ENCODE data around the gene CSF3R.
A peak's percentile ranks its signal among the peaks of the same experiment; 100 is the strongest.
"Not testable (repeated sequence)": the region's sequence is repeated elsewhere in the genome, so short reads cannot be mapped to it uniquely, and the experiment has no call there.

The CSF3R gene

DNA sequence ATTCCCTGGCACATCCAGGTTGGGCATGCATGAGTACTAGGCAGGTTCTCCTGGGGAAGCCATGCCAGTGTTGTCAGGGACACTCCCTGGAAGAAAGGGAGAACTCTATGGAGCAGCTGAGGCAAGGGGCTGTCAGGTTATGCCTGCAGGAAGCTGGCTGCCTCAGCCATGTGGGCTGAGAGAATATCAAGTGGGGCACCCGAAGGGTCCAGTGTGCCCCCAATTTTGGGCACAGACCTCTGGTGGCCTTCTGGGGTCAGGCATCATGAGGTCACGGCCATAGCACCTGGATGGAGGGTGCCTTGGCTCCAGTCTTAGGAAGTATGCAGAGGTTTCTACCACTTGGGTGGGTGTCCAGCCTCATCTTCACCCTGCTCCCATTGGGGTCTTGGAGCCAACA is 2.6 kb downstream of the CSF3R start:
- DNase-seq: no peak

DNA sequence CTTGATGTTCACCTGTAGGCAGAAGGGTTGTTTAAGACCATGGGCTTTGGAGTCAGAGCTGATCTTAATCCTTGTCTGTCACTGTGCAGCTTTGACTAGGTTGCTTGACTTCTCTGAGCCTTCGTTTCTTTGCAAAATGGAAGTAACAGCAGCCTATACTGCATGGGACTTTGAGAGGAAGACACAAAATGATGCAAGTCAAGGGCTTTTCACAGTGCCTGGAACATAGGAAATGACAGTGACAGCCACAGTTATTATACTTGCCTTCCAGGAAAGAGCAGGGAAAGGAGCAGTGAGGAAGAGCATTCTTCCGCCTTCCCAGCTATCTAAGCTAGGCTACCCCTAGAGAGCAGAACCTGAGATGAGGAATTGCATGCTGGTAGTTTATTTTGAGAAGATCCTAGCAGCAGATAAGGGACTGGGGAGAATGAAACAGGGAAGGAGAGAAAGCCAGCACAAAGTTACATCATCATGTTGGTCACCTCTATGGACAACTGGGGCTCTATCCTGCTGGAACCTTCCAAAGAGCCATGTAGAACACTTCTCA is 3.1 kb downstream of the CSF3R start:
- no peak for DNase-seq

DNA sequence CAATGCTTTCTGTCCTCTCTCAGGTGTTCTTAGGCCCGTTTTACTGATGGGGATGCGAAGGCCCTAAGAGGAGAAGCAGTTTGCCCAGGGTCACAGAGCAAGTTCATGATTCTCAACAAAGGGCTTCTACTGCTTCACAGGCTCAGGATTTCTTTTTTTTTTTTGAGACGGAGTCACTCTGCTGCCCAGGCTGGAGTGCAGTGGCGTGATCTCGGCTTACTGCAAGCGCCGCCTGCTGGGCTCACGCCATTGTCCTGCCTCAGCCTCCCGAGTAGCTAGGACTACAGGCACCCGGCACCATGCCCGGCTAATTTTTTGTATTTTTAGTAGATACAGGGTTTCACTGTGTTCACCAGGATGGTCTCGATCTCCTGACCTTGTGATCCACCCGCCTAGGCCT is 5.1 kb downstream of the CSF3R start:
- not testable (repeated sequence) for DNase-seq

DNA sequence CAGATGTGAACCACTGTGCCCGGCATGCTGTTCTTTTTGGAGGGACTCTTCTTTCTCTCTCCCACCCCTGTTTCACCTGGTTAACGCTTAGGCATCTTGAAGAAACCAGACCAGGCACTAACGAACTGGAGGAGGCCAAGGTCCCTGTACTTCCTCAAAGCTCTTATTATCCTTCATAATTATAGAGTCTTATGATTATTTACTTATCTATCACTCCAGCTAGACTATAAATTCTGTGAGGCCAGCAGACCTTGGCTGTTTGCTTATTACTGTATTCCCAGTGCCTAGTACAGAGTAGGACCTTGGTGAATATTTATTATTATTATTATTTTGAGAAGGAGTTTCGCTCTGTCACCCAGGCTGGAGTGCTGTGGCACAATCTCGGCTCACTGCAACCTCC is 5.8 kb downstream of the CSF3R start:
- DNase-seq: no peak

DNA sequence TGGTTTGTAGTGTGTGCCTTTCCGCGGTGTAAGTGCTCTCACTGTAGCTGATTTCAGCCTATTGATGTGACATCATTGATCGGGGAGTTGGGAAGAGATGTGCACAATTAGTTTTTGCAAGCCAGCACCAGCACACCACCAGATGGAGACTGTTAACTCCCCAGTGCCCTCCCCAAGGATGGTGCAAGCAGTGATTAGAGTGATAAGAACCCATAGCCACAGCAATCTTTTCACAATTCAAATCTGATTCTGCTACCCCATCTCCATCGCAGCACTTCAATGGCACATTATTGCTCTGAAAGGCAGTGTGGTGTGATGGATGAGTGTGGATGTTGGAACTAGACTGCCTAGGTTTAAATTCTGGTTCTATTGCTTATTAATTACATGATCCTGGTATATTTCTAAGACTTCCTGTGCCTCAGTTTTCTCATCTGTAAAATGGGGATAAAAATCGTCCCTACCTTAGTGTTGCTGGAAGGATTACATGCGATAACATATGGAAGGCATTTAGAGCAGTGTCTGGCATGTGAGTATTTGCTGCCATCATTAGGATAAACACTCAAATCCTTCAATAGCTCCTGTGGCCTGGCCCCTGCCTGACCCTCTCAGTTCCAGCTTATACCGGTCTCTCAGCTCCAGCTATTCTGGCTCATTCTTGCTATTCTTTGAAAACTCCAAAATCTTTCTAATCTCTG is 6.7 kb downstream of the CSF3R start:
- no peak for DNase-seq

DNA sequence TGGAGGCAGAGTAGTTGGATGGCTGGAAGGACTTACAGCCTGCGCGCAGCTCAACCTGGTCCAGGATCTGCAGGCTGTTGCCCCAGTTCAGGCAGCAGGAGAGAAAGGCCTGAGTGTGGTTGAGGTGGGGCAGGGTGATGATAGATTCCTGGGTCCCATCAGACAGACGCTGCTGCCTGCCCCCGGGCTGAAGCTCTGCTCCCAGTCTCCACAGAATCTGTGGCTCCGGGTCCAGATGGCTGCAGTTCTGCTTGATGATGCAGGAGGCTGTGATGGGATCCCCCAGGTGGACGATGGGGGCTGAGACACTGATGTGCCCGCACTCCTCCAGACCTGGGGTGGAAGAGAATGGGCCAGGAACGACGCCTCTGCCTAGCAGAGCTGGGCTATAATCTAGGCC is 7.4 kb downstream of the CSF3R start:
- no peak for DNase-seq

DNA sequence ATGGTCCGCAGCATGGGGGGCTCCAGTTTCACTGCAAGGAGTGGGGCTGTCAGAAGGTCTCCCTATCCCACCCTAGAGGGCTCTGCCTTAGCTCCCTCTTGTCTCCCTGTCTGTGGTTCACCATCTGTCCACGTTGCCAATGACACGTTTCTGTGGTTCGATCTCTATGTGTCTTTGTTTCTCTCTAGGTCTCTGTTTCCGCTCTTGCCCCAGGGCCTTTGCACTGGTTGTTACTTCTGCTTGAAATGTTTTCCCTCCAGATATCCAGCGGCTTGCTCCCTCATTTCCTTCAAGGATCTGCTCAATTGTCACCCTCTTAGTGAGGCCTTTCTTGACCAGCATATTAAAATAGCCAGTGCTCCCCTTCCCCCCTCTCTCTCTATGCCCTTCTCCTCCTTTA is 10.1 kb downstream of the CSF3R start:
- DNase-seq: no peak

DNA sequence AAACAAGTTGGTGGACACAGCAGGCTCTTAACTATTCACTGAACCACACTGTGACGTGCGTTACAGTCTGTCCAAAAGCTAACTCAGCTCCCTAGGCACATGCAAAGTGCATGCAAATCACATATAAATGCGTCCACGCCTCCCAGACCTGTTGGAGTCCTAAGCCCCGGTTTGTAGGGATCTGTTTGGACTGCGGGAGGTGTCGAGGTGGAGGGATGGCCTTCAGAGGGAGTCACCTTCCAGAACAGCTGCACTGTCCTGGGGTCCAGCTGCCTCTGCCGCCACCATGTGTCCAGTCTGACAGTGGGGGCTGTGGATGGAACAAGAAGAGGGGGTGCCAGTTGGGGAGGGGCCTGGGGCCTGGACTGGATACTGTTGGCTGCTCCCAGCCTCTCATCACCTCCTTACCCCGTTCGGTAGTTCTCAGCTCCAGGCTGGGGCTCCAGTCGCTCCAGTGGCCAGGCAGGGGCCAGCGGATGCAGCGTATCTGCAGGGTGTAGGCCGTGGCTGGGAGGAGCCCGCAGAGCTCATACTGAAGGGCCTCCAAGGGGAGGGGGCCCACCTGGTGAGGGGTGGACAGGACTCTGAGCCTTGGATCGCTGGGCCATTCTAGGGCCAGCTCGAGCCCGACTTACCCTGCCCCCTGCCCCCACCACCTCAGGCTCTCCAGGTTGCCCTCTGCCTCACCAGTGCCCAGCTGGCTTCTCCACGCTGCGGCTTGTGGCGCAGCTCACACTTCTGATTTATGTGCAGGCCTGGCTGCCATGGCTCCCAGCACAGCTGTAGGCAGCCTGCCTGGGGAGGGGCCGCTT is 10.7 kb downstream of the CSF3R start:
- no peak for DNase-seq

DNA sequence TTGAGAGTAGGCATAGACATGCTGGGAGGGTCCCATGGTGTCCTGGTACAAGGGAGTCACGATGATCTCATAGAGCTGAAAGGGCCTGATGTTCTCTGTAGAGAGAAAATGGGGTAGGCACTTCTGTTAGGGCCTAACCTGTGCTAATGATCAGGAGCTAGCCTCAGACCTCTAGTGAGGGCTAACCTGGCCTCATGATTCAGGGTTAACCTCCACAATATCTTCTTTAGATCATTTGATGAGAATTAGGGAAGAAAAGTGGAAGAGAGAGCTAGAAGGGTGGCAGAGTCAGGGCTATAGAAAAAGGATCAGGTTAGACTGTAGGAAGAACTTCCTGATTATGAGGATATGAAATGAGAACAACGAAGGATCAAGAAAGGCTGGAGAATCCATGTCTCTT is 13.6 kb downstream of the CSF3R start:
- no peak for DNase-seq

DNA sequence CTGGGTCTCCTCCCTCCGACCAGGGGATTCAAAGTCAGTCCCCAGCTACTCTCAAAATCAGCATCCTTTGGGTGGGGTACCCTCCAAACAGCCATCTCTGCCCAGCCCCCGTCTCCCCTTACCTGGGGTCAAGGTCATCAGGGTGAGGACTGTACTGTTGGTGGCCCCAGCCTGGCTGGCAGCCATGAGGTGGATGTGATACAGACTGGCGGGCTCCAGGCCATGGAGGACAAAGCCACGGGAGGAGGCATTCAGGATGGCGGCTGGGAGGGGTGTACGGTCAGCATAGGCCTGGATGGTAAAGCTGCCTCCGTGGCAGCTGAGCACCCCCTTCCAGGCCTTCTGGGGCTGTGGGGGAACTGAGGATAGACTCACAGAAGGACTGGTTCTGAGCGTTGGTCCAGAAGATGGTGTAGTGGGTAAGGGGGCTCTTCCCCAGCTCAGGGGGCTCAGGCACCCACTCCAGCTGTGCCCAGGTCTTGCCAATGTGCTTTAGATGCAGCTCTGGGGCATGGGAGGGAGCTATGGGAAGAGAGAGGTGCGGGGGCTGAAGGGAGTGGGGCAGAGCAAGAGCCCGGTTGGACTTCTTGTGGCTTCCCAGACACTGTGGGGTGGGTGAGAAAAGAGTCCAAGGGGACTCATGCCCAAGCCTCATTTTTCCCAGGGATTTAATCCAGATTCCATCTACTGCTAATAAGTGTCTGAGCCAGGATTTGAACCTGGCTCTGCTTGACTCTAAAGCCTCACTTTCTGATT is 14.8 kb downstream of the CSF3R start:
- DNase-seq: no peak

DNA sequence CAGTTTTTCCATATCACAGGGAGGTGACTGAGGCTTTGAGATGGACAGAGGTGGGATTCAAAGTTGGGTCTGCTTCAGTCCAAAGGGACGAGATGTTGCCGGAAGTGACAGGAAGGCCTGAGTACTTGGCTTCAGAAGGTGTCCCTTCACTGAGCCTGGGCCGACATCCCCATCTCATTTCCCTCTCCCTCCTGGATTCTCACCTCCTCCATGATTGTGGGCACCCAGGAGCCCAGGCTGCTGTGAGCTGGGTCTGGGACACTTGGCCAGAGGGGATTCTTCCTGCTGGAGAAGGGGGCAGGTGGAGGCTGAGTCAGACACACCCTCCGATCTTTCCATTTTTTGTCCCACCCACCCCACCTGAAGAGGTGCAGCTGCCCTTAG is 15.7 kb downstream of the CSF3R start:
- DNase-seq: no peak

DNA sequence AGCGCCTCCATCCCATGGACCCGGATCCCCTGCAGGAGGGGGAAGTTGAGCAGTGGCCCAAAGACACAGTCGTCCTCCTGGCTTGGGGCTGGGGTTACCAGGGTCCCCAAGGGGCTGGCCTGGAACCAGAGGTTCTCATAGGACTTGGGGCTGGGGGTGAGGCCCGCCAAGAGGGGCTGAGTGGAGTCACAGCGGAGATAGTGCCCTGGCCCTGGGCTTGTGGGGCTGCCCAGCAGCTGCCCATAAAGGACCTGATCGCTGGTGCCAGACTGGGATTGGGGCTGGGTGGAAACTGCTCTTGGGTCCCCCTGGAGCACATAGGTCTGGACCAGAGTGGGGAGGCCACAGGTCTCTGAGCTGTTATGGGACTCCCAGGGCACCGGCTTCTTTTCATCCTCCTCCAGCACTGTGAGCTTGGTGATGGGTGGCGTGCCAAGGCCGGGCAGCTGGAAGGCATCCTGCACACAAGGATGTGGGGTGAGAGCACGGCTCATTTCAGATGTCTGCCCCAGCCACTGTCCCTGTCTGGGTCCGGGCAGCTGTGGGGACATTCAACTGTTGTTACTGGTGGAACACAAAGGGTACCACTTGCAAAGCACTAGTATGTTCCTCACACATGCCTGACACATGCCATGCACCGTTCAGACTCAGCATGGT is 16.2 kb downstream of the CSF3R start:
- no peak for DNase-seq

DNA sequence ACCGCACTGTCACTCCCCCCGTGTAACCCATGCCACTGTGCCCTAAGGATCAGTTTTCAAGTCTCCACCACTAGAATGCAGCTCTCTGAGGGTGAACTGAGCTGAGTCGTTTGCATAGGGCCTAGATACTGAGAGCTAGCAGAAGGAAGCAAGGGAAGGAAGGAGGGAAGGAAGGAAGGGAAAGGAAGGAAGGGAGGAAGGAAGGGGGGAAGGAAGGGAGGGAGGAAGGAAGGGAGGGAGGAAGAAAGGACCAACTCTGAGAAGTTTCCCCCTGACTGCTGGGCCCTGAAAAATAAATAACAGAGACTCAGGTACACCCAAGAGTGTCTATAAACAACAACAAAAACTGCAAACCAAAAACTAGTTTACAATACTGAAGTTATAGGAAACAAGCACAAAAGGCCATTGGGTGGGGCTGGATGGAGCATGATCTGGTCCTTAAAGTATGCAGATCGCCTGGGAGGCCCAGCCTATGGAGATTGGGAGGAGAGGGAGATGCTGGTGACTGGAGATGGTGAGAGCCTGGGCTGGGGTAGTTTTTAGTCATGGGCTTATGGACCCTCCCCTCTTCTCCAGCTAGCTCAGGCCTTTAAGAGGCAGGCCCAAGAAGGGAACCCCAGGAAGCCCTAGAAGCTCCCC is 16.9 kb downstream of the CSF3R start:
- DNase-seq: no peak

DNA sequence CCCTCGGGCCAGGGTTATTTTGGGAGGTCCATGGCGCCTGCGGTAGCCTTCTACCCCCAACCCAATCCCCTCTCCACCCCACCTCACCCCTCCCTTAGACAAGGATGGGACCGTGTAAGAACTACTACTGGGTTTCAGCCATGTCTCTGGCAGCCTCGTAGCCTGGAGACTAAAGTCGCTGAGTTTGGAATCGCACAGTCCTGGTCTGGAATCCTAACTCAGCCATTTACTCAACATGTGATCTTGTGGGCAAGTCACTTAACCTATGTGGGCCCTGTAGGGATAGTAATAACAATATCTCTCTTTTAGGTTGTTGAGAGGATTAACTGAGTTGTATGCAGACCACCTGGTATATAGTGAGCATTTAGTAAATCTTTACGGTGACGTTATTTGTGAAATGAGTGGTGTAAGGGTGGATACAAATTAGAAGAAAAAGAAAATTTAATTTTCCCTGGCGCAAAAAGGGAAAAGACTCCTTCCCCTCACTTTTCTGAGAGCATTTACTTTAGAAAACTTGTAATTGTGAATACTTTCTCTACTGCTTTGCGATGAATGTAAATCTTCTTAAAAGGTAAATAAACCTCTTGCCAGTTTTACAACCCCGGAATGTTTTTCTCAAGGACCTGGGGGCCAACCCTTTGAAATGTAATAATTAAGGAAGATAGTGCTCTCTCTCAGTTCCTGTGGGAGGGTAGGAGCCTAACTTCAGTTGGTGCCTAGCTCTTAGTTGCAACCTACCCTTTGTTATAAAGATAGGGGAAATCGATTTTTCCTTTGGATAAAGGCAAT is 17.9 kb downstream of the CSF3R start:
- no peak for DNase-seq

DNA sequence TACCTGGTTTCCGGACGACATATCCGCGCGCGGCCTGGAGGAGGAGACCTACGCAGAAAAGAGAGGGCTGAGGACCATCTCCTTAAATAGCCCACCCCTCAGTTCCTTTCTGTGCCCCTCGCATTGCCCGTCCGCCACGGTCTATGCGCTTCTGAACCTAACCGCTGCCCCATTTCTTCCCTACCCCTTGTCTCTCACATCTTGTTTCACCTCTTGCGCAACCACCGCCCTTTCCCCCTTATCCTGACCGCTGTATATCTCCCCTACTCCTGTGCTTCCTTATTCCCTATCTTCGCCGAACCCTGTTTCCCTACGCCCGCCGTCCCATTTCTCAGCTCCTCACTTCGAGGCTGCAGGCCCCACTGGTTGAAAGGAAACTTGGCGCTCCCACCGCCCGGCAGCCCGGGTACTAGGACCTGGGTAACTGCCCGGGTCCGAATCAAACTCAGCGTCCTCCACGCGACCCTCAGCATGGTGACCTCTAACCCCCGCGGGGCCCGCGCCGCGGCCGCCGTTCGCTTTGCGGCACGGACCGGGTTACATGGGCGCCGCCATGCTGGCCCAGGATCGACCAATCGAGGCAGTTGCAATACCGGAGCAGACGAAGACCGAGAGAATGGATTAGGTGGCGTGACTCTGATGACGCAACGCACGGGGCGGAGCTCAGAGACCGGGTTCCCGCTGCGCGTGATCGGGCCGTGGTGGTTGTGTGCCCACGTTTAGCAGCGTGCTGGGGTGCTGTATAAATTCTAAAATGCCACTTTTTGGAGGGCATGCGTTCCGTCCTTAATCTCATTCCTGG is 18.7 kb downstream of the CSF3R start, which contains the start of gene MRPS15:
Gene MRPS15, minus strand, starts transcription at position 582 of the 802 bp plus-strand sequence. Its CDS starts 109 bp downstream, at position 473.
- peak; percentile 95 for DNase-seq

DNA sequence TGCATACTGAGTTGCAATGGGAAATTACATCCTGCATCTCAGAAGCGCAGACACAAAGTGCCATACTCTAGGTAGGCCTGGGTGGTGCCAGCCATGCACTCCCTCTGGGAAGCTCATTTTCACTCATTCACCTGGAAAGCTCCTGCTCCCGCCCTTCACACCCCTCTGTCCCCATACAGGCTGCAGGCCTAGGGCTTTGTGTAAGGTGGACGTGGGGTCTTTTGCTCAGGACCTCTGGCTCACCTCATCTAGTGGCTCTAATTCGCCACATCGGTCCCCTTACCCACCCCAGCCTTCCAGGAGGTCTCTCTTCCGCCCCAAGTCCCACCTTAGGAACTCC is 19.3 kb downstream of the CSF3R start:
- no peak for DNase-seq

DNA sequence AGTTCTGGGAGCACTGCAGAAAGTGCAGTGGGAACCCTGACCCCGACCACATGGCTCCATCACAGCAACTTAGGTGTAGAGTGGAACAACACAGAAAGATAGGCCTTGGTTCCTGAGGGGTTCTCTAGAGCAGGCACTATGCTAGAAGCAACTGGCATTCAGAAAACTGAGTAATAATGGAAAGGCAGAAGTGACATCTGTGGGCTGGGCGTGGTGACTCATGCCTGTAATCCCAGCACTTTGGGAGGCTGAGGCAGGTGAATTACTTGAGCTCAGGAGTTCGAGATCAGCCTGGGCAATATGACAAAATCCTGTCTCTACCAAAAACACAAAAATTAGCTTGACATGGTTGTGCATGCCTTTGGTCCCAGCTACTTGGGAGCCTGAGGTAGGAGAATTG is 23.8 kb downstream of the CSF3R start:
- DNase-seq: no peak

DNA sequence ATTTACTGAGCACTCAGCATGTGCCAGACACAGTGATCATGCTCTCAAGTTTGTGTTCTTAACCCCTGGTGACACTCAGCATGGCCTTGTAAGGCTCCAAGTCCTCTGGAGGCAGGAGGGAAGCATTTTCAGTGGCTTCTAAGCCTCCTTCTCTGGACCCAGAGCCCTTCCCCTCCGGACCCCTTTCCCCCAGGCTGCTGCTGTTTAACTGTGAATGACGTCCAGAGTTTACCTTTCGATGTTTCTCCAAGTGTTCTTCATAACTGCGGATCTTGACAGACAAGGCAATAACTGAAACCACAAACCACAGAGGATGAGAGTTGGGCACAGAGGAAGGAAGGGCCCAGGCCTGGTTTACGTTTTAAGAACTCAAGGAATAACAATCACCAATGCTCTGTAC is 25.0 kb downstream of the CSF3R start:
- peak; percentile 17 for DNase-seq

DNA sequence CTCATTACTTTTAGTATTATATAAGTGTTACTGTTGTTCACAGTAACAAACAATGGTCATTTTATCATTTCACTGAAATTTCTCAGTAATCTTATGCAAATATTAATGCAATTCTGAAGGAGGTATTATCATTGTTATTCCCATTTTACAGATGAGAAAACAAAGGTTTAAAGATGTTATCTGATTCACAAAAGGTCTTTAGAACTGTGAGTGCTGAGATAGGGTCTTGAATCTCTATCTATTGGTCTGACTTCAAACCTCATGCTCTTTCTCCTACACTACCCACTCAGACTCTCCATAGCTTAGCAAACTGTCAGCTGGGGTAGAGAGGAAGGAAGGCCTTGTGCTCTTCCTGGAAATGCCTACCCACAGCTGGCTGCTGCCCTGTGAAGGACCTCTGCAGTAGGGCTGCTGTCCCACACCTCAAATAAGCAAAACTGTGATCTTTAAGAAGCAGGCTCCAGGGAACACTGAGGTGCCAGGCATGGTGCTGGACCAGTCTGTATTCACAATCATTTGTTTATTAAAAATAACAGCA is 26.3 kb downstream of the CSF3R start:
- DNase-seq: no peak

DNA sequence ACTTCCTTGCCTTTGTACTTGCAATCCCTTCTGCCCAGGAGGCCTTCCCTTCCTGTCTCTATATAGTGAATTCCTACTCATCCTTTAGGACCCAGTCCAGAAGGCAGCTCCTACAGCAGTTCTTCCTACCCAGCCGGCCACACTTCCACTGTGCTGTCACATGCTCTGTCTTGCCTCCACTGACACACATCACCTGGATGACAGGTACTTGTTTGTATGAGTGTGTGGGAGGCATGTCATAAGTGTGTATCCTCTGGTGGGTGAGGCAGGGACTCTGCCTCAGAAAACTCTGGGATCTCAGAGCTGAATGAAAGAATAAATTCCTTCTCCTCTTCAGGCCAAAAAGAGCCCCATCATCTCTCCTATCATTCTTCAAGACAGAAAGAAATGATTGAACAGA is 27.3 kb downstream of the CSF3R start:
- no peak for DNase-seq

Data from CD4-positive, alpha-beta T cell treated with Interleukin-21 for 1 hour (primary cell).